KMS-11 (cell line): ENCODE results near the gene USP3.

Experiments
- H2AFZ ChIP-seq: fragments of 200-600 bp; sonication (generic); 2 replicates; pipeline ENCODE4 v1.6.1; 2016; ENCODE audit warnings: antibody characterized with exemption, mixed run types, low read depth
- H3K27ac ChIP-seq: fragments of 200-600 bp; sonication (generic); 2 replicates; pipeline ENCODE4 v1.6.1; 2016; ENCODE audit warnings: mild to moderate bottlenecking, mixed run types
- H3K27me3 ChIP-seq: fragments of 200-600 bp; sonication (generic); 2 replicates; pipeline ENCODE4 v1.6.1; 2017; ENCODE audit warnings: mild to moderate bottlenecking, low read depth, mixed run types, moderate library complexity; ENCODE audit not compliant: insufficient read depth
- H3K36me3 ChIP-seq: fragments of 200-600 bp; sonication (generic); 2 replicates; pipeline ENCODE4 v1.6.1; 2017; ENCODE audit warnings: mild to moderate bottlenecking, mixed run types; ENCODE audit not compliant: insufficient read depth
- H3K4me1 ChIP-seq: fragments of 200-600 bp; sonication (generic); 2 replicates; pipeline ENCODE4 v1.6.1; 2016; ENCODE audit warnings: mild to moderate bottlenecking, low read depth, mixed run types; ENCODE audit not compliant: poor library complexity, severe bottlenecking
- H3K4me2 ChIP-seq: fragments of 200-600 bp; sonication (generic); 2 replicates; pipeline ENCODE4 v1.7.0; 2016; ENCODE audit warnings: mild to moderate bottlenecking, mixed run types
- H3K4me3 ChIP-seq: fragments of 200-600 bp; sonication (generic); IDR thresholded peaks from 2 replicates; pipeline ENCODE4 v1.6.1; 2017; ENCODE audit warnings: low read depth, low read length, mixed read lengths; ENCODE audit not compliant: insufficient read depth
- H3K79me2 ChIP-seq: fragments of 200-600 bp; sonication (generic); 2 replicates; pipeline ENCODE4 v1.6.1; 2016; ENCODE audit warnings: low read depth, mixed run types; ENCODE audit not compliant: insufficient read depth
- H3K9ac ChIP-seq: fragments of 200-600 bp; sonication (generic); 2 replicates; pipeline ENCODE4 v1.6.1; 2016; ENCODE audit warnings: mild to moderate bottlenecking, mixed run types
- H4K20me1 ChIP-seq: fragments of 200-600 bp; sonication (generic); 2 replicates; pipeline ENCODE4 v1.6.1; 2016; ENCODE audit warnings: mild to moderate bottlenecking, mixed run types; ENCODE audit not compliant: insufficient read depth
- CTCF ChIP-seq: fragments of 200-600 bp; sonication (generic); conservative IDR thresholded peaks from 2 replicates; pipeline ENCODE4 v1.6.1; 2017; ENCODE audit warnings: low read depth, mild to moderate bottlenecking, antibody characterized with exemption, low read length, moderate library complexity, mixed read lengths

The USP3 gene

GRCh38 chr15:63623232-63623969, 119.0 kb downstream of the USP3 start:
- Histone ChIP-seq H2AFZ (no peak overlapping the region), H3K4me2 (no peak overlapping the region), H4K20me1 (no peaks in the 10 kb centered on the region), H3K27ac (no peak overlapping the region), H3K4me1 (no peaks in the 10 kb centered on the region), H3K79me2 (no peaks in the 10 kb centered on the region), H3K27me3 (no peaks in the 10 kb centered on the region), H3K9ac (no peak overlapping the region), H3K36me3 (no peaks in the 10 kb centered on the region), H3K4me3 (no peak overlapping the region)
- no peak for TF ChIP-seq CTCF

DNA sequence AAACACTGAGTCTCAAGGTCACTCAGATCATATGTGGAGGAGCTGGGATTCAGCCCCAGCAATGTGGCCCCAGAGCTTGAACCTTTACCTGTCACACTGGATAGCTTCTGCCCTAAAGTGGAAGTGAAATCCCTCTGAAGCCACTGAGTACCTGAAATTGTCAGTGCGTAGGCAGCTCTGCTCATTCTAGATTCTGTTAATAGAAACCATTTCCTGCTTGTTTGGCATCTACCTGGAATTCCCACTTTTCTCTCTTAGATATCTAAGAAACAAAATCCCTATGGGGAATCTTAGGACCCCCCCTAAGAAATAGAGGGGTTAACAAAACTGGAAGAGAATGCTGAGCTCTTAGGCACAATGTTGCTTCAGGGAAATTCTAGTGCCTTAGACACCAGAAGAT, 122.6 kb downstream of the USP3 start:
- Histone ChIP-seq H3K36me3 (no peaks in the 10 kb centered on the region), H3K4me3 (no peak overlapping the region), H3K4me2 (no peak overlapping the region), H3K79me2 (no peaks in the 10 kb centered on the region), H3K27ac (no peak overlapping the region), H3K9ac (no peak overlapping the region), H2AFZ (no peak overlapping the region), H3K27me3 (no peaks in the 10 kb centered on the region), H4K20me1 (no peaks in the 10 kb centered on the region), H3K4me1 (no peaks in the 10 kb centered on the region)
- no peak for TF ChIP-seq CTCF

- no peaks in the 10 kb centered on the region for H3K27me3 ChIP-seq
- H3K9ac ChIP-seq = no peak overlapping the region
- H3K79me2 ChIP-seq = no peaks in the 10 kb centered on the region
- no peak overlapping the region for H3K4me2 ChIP-seq
- H4K20me1 ChIP-seq = no peaks in the 10 kb centered on the region
- H3K27ac ChIP-seq = no peak overlapping the region
- no peak overlapping the region for H3K4me3 ChIP-seq
- H3K36me3 ChIP-seq = no peaks in the 10 kb centered on the region
- H3K4me1 ChIP-seq = no peaks in the 10 kb centered on the region
- no peak for TF ChIP-seq CTCF
- no peak overlapping the region for H2AFZ ChIP-seq
These were observed 123.9 kb downstream of the USP3 start for GRCh38 chr15:63628123-63628822.

DNA sequence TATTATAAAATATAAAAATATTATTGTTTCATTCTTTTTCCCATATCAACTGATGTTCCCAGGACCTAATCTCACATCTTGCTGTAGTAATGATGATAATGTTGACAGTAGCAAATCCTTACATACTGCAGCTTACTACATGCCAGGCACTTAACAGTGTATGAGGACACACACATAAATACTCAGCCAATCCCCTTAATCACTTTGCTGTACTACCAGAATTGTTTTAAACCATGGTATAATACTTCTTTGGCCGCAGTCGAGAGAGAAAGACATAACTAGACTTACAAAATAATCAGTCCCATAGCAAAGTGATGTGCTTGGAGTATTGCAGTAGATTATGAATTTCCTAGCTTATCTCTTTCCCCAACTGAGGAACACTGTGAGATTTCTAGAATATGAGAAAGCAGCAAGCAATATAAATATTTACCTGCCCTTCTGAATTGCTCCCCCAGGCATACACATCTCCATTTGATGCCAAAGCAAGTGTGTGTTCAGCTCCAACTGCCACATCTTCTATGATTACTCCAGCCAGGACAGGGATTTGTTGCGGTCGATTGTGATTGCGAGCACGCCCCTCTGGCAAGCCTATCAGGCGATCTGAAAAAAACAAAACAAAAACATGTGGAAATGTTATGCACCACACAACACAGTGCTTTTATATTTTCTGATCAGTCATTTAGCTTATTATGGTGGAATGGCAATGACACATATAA, 125.8 kb downstream of the USP3 start:
- H3K27me3 ChIP-seq = no peaks in the 10 kb centered on the region
- H3K27ac ChIP-seq = no peak overlapping the region
- no peak overlapping the region for H3K4me2 ChIP-seq
- no peak overlapping the region for H3K9ac ChIP-seq
- H2AFZ ChIP-seq = no peak overlapping the region
- no peaks in the 10 kb centered on the region for H3K79me2 ChIP-seq
- H4K20me1 ChIP-seq = no peaks in the 10 kb centered on the region
- no peaks in the 10 kb centered on the region for H3K4me1 ChIP-seq
- H3K4me3 ChIP-seq = no peak overlapping the region
- H3K36me3 ChIP-seq = no peaks in the 10 kb centered on the region
- TF ChIP-seq CTCF = no peak
